Activated naive CD4-positive, alpha-beta T cell treated with anti-CD3 and anti-CD28 coated beads, Interleukin-2, amount 50 U/mL, for 16 hours (primary cell): ENCODE results near the gene ARHGAP23.
"Not testable (repeated sequence)": the region's sequence is repeated elsewhere in the genome, so short reads cannot be mapped to it uniquely, and the experiment has no call there.

Experiments
- DNase-seq: peaks from one replicate; pipeline ENCODE4 v3.0.0-alpha.2; 2020

Gene ARHGAP23

GRCh38 chr17:38491346-38492066 is 63.2 kb downstream of the ARHGAP23 start:
- not testable (repeated sequence) for DNase-seq

GRCh38 chr17:38492067-38493040 is 64.1 kb downstream of the ARHGAP23 start:
- peak; percentile 91 for DNase-seq

- not testable (repeated sequence) for DNase-seq
Measured at GRCh38 chr17:38494152-38494551, 65.9 kb downstream of the ARHGAP23 start.

- DNase-seq = not testable (repeated sequence)
Measured at GRCh38 chr17:38497656-38498055, 69.4 kb downstream of the ARHGAP23 start.

- no peak for DNase-seq
Measured at GRCh38 chr17:38498353-38498752, 70.1 kb downstream of the ARHGAP23 start.

GRCh38 chr17:38499230-38499629 is 71.0 kb downstream of the ARHGAP23 start:
- DNase-seq = not testable (repeated sequence)

- not testable (repeated sequence) for DNase-seq
Measured at GRCh38 chr17:38501718-38502117, 73.5 kb downstream of the ARHGAP23 start.

- DNase-seq = not testable (repeated sequence)
Measured at GRCh38 chr17:38503286-38503913, 75.1 kb downstream of the ARHGAP23 start.

- no peak for DNase-seq
Measured at GRCh38 chr17:38504216-38504615, 76.0 kb downstream of the ARHGAP23 start.

- no peak for DNase-seq
Measured at GRCh38 chr17:38507436-38507835, 79.2 kb downstream of the ARHGAP23 start.

- DNase-seq = no peak
Measured at GRCh38 chr17:38507921-38508569, 79.8 kb downstream of the ARHGAP23 start.

- DNase-seq = no peak
Measured at GRCh38 chr17:38508570-38508950, 80.3 kb downstream of the ARHGAP23 start.

GRCh38 chr17:38508954-38509771 is 80.9 kb downstream of the ARHGAP23 start:
- DNase-seq = peak; percentile 77

- DNase-seq = no peak
Measured at GRCh38 chr17:38509772-38510420, 81.6 kb downstream of the ARHGAP23 start.

GRCh38 chr17:38510421-38511149 is 82.3 kb downstream of the ARHGAP23 start:
- no peak for DNase-seq

GRCh38 chr17:38511150-38512108 is 83.2 kb downstream of the ARHGAP23 start:
- DNase-seq = no peak

- no peak for DNase-seq
Measured at GRCh38 chr17:38512473-38513058, 84.3 kb downstream of the ARHGAP23 start.

- not testable (repeated sequence) for DNase-seq
Measured at GRCh38 chr17:38526526-38526925, 98.3 kb downstream of the ARHGAP23 start.

GRCh38 chr17:38528141-38528540 is 99.9 kb downstream of the ARHGAP23 start:
- not testable (repeated sequence) for DNase-seq
